Measurements from ENCODE around the gene FXYD7.

DNA sequence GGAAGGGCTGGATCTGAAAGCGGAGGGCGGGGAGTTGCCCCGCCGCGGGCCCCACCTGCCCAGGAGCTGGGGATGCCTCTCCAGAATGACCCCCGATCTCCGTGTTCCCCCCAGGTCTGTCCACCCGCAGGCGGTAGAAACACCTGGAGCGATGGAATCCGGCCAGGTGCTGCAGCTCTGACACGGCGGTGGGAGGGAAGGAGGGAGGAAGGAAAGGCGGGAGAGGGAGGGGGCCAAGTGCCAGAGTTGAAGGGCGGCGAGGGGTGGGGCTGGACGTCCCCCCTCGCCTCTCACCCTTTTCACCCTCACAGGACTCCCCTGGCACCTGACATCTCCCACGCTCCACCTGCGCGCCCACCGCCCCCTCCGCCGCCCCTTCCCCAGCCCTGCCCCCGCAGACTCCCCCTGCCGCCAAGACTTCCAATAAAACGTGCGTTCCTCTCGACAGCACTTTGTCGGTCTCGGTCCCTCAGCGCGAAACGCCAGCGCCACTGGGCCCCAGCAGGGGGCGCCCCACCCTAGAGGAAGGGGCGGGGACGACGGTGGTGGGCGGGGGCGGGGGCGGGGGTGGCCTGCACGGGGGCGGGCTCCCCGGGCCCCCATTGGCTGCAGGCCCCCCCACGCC is 337 bp upstream of the FXYD7 start:
- TF ChIP-seq, protein P1, sequence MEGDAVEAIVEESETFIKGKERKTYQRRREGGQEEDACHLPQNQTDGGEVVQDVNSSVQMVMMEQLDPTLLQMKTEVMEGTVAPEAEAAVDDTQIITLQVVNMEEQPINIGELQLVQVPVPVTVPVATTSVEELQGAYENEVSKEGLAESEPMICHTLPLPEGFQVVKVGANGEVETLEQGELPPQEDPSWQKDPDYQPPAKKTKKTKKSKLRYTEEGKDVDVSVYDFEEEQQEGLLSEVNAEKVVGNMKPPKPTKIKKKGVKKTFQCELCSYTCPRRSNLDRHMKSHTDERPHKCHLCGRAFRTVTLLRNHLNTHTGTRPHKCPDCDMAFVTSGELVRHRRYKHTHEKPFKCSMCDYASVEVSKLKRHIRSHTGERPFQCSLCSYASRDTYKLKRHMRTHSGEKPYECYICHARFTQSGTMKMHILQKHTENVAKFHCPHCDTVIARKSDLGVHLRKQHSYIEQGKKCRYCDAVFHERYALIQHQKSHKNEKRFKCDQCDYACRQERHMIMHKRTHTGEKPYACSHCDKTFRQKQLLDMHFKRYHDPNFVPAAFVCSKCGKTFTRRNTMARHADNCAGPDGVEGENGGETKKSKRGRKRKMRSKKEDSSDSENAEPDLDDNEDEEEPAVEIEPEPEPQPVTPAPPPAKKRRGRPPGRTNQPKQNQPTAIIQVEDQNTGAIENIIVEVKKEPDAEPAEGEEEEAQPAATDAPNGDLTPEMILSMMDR (conservative IDR thresholded peaks at IDR 0.05; ENCODE audit: low read depth, low read length), result peak; percentile 44
- no peak for TF ChIP-seq CHD1 (IDR thresholded peaks at IDR 0.05; ENCODE audit: low read depth, low read length)
